Measurements from ENCODE around the gene SIK3.

The SIK3 gene

GRCh38 chr11:117045956-117046355 lies 52.3 kb downstream of the SIK3 start:
- no peak for TF ChIP-seq CTCF (IDR thresholded peaks at IDR 0.05; ENCODE audit: low read depth, low read length)
- DNase-seq (ENCODE audit: extremely low read depth, low read depth) = no peak

- DNase-seq (ENCODE audit: extremely low read depth, low read depth) = peak; percentile 46
- TF ChIP-seq CTCF (IDR thresholded peaks at IDR 0.05; ENCODE audit: low read depth, low read length) = no peak
Observed at GRCh38 chr11:117045196-117045595, 53.0 kb downstream of the SIK3 start.

GRCh38 chr11:117044287-117045035 lies 53.8 kb downstream of the SIK3 start:
- TF ChIP-seq CTCF (IDR thresholded peaks at IDR 0.05; ENCODE audit: low read depth, low read length) = no peak
- DNase-seq (ENCODE audit: extremely low read depth, low read depth) = no peak

- DNase-seq (ENCODE audit: extremely low read depth, low read depth) = no peak
- TF ChIP-seq CTCF (IDR thresholded peaks at IDR 0.05; ENCODE audit: low read depth, low read length) = no peak
Observed at GRCh38 chr11:117042689-117043088, 55.5 kb downstream of the SIK3 start.

GRCh38 chr11:117039900-117040299 lies 58.3 kb downstream of the SIK3 start:
- no peak for TF ChIP-seq CTCF (IDR thresholded peaks at IDR 0.05; ENCODE audit: low read depth, low read length)
- DNase-seq (ENCODE audit: extremely low read depth, low read depth) = no peak

- TF ChIP-seq CTCF (IDR thresholded peaks at IDR 0.05; ENCODE audit: low read depth, low read length) = no peak
- no peak for DNase-seq (ENCODE audit: extremely low read depth, low read depth)
Observed at GRCh38 chr11:117039270-117039669, 59.0 kb downstream of the SIK3 start.

- TF ChIP-seq CTCF (IDR thresholded peaks at IDR 0.05; ENCODE audit: low read depth, low read length) = no peak
- no peak for DNase-seq (ENCODE audit: extremely low read depth, low read depth)
Observed at GRCh38 chr11:117037975-117038350, 60.3 kb downstream of the SIK3 start.

All from AG09319 (cell line).